H9 (cell line): Measurements from ENCODE around the gene GPR107. TPM values are rescaled to one million over a fixed set of nuclear protein-coding genes. Genes with fewer than 3 reads are reported as not detected.
A peak's percentile ranks its signal among the peaks of the same experiment; 100 is the strongest.

ENCODE experiments used
- DNase-seq: peaks from one replicate; pipeline ENCODE4 v3.0.0-alpha.2; 2017
- H2AFZ ChIP-seq: one replicate; pipeline ENCODE4 v1.6.1; 2013; ENCODE audit warnings: mild to moderate bottlenecking, low read length, control low read depth, moderate library complexity
- H2AK5ac ChIP-seq: 2 replicates; pipeline ENCODE4 v1.6.1; 2013; ENCODE audit warnings: low read length, control low read depth, mixed read lengths; ENCODE audit not compliant: insufficient read length
- H2BK120ac ChIP-seq: one replicate; pipeline ENCODE4 v1.6.1; 2013; ENCODE audit warnings: low read depth, mild to moderate bottlenecking, low read length, control low read depth, inconsistent platforms; ENCODE audit not compliant: poor library complexity, severe bottlenecking
- H2BK12ac ChIP-seq: 2 replicates; pipeline ENCODE4 v1.6.1; 2013; ENCODE audit warnings: low read length, control low read depth, mixed read lengths, low read depth; ENCODE audit not compliant: insufficient read length
- H2BK15ac ChIP-seq: 2 replicates; pipeline ENCODE4 v1.6.1; 2013; ENCODE audit warnings: low read depth, low read length, control low read depth
- H2BK20ac ChIP-seq: one replicate; pipeline ENCODE4 v1.6.1; 2013; ENCODE audit warnings: low read depth, mild to moderate bottlenecking, low read length, control low read depth, inconsistent platforms; ENCODE audit not compliant: poor library complexity, severe bottlenecking
- H2BK5ac ChIP-seq: 2 replicates; pipeline ENCODE4 v1.6.1; 2013; ENCODE audit warnings: low read length, control low read depth, mixed read lengths; ENCODE audit not compliant: insufficient read length
- H3K14ac ChIP-seq: 2 replicates; pipeline ENCODE4 v1.6.1; 2013; ENCODE audit warnings: low read length, control low read depth; ENCODE audit not compliant: insufficient read depth
- H3K18ac ChIP-seq: 2 replicates; pipeline ENCODE4 v1.6.1; 2013; ENCODE audit warnings: low read depth, mild to moderate bottlenecking, mixed read lengths, low read length, control low read depth; ENCODE audit not compliant: insufficient read length
- H3K23ac ChIP-seq: 2 replicates; pipeline ENCODE4 v1.6.1; 2013; ENCODE audit warnings: low read length, control low read depth, mixed read lengths, low read depth; ENCODE audit not compliant: insufficient read length
- H3K23me2 ChIP-seq: 2 replicates; pipeline ENCODE4 v1.6.1; 2013; ENCODE audit warnings: low read depth, mild to moderate bottlenecking, mixed read lengths, low read length, control low read depth; ENCODE audit not compliant: insufficient read length, poor library complexity, severe bottlenecking
- H3K27ac ChIP-seq: 2 replicates; pipeline ENCODE4 v1.5.1; 2013; ENCODE audit warnings: low read length, control low read depth, mixed read lengths, low read depth; ENCODE audit not compliant: insufficient read length
- H3K27me3 ChIP-seq: 2 replicates; pipeline ENCODE4 v1.6.1; 2013; ENCODE audit warnings: low read length, control low read depth, inconsistent platforms; ENCODE audit not compliant: insufficient read depth
- H3K4ac ChIP-seq: 2 replicates; pipeline ENCODE4 v1.6.1; 2013; ENCODE audit warnings: low read depth, mild to moderate bottlenecking, control low read depth, inconsistent platforms, low read length, moderate library complexity
- H3K4me1 ChIP-seq: 2 replicates; pipeline ENCODE4 v1.6.1; 2013; ENCODE audit warnings: low read length, control low read depth, inconsistent platforms; ENCODE audit not compliant: insufficient read depth
- H3K4me2 ChIP-seq: 2 replicates; pipeline ENCODE4 v1.6.1; 2013; ENCODE audit warnings: low read length, control low read depth, mixed read lengths; ENCODE audit not compliant: insufficient read length, insufficient read depth
- H3K56ac ChIP-seq: 2 replicates; pipeline ENCODE4 v1.6.1; 2013; ENCODE audit warnings: low read depth, mild to moderate bottlenecking, mixed read lengths, low read length, control low read depth; ENCODE audit not compliant: insufficient read length
- H3K79me1 ChIP-seq: 2 replicates; pipeline ENCODE4 v1.6.1; 2013; ENCODE audit warnings: low read depth, mild to moderate bottlenecking, moderate library complexity, low read length, control low read depth, inconsistent platforms; ENCODE audit not compliant: insufficient read depth, poor library complexity, severe bottlenecking
- H3K79me2 ChIP-seq: 2 replicates; pipeline ENCODE4 v1.6.1; 2013; ENCODE audit warnings: low read length, control low read depth, inconsistent platforms; ENCODE audit not compliant: insufficient read depth
- H3K9ac ChIP-seq: 2 replicates; pipeline ENCODE4 v1.6.1; 2013; ENCODE audit warnings: low read length, control low read depth, mixed read lengths; ENCODE audit not compliant: insufficient read length; ENCODE audit errors: extremely low read depth
- H3K9me3 ChIP-seq: one replicate; pipeline ENCODE4 v1.6.1; 2013; ENCODE audit warnings: low read depth, low read length, inconsistent platforms; ENCODE audit not compliant: control insufficient read depth
- H3T11ph ChIP-seq: one replicate; pipeline ENCODE4 v1.6.1; 2013; ENCODE audit warnings: mild to moderate bottlenecking, low read length, control low read depth, inconsistent platforms
- H4K20me1 ChIP-seq: one replicate; pipeline ENCODE4 v1.6.1; 2013; ENCODE audit not compliant: control insufficient read depth, insufficient read length, insufficient read depth
- H4K5ac ChIP-seq: 2 replicates; pipeline ENCODE4 v1.6.1; 2013; ENCODE audit warnings: low read depth, mild to moderate bottlenecking, mixed read lengths, low read length, control low read depth; ENCODE audit not compliant: insufficient read length
- H4K8ac ChIP-seq: replicated peaks from 2 replicates; pipeline ENCODE4 v1.6.1; 2013; ENCODE audit warnings: low read length, control low read depth, mixed read lengths, low read depth; ENCODE audit not compliant: insufficient read length
- H4K91ac ChIP-seq: 2 replicates; pipeline ENCODE4 v1.6.1; 2013; ENCODE audit warnings: low read depth, mild to moderate bottlenecking, moderate library complexity, mixed read lengths, low read length, control low read depth; ENCODE audit not compliant: insufficient read length
- H3K27ac Mint-ChIP-seq, 3 experiments: 2 replicates in 2 of 3; 3 replicates in 1 of 3; pipeline ENCODE4 v1.8.0; 2020 to 2021; ENCODE audit warnings: mixed read lengths in 3 of 3, mild to moderate bottlenecking in 1 of 3, moderate library complexity in 1 of 3
- H3K27me3 Mint-ChIP-seq: 2 replicates; pipeline ENCODE4 v1.8.0; 2021; ENCODE audit warnings: low read depth, mild to moderate bottlenecking, moderate library complexity, mixed read lengths
- H3K36me3 Mint-ChIP-seq, 3 experiments: 2 replicates in 2 of 3; 3 replicates in 1 of 3; pipeline ENCODE4 v1.8.0; 2020 to 2021; ENCODE audit warnings: low read depth in 3 of 3, mixed read lengths in 3 of 3; ENCODE audit not compliant: insufficient read depth in 1 of 3
- H3K4me1 Mint-ChIP-seq, 2 experiments: 2 replicates each; pipeline ENCODE4 v1.8.0; 2020; ENCODE audit warnings: mixed read lengths in 2 of 2
- H3K4me3 Mint-ChIP-seq, 2 experiments: 2 replicates in 1 of 2; 3 replicates in 1 of 2; pipeline ENCODE4 v1.8.0; 2020 to 2021; ENCODE audit warnings: mild to moderate bottlenecking in 2 of 2, mixed read lengths in 2 of 2, moderate library complexity in 1 of 2
- H3K9me3 Mint-ChIP-seq, 2 experiments: 2 replicates in 1 of 2; 3 replicates in 1 of 2; pipeline ENCODE4 v1.8.0; 2020; ENCODE audit warnings: mild to moderate bottlenecking in 2 of 2, mixed read lengths in 2 of 2, moderate library complexity in 1 of 2
- CTCF ChIP-seq: fragments of 200-600 bp; sonication (generic); conservative IDR thresholded peaks from 3 replicates; pipeline ENCODE4 v1.8.0; 2021; ENCODE audit warnings: antibody characterized with exemption, mild to moderate bottlenecking
- WGBS: extraction: QIAGEN DNeasy Blood & Tissue Kit; methylation state at CpG from one replicate; pipeline ENCODE4 v1.1.7; 2013; ENCODE audit warnings: missing lambda C conversion rate, low lambda C conversion rate, mixed read lengths; ENCODE audit not compliant: insufficient read length; ENCODE audit errors: extremely low coverage; 5-methylcytosine and 5-hydroxymethylcytosine counted together
- total RNA-seq: library from RNA; stranded (reverse); gene quantifications from 2 replicates; pipeline ENCODE4 v1.2.1, GENCODE V29; 2021

GPR107 gene
- total RNA-seq, 1 experiment from 2014 or later: 38.0 TPM

GRCh38 chr9:130073373-130073772 lies 19.7 kb downstream of the GPR107 start:
- no peak overlapping the region for H3K4me2 ChIP-seq
- no peak for DNase-seq
- H2AFZ ChIP-seq: no peak overlapping the region
- H3K4me1 ChIP-seq: no peaks in the 10 kb centered on the region
- no CpG with 5 or more reads among the region's 2 CpGs for WGBS
- no peak overlapping the region for H4K8ac ChIP-seq
- no peaks in the 10 kb centered on the region for H3K79me2 ChIP-seq
- H3K23me2 ChIP-seq: no peaks in the 10 kb centered on the region
- no peak overlapping the region for H2BK15ac ChIP-seq
- Mint-ChIP-seq H3K27ac (peak overlapping the region in 1 of 3 experiments; percentile 71; a peak in 1 of 7 replicates), H3K27me3 (no peaks in the 10 kb centered on the region), H3K4me3 (no peak overlapping the region), H3K9me3 (no peaks in the 10 kb centered on the region), H3K4me1 (peaks cover 10 to 14% of the 10 kb centered on the region in 2 experiments; a peak in 3 of 4 replicates), H3K36me3 (peaks cover 9 to 26% (median 20%) of the 10 kb centered on the region in 3 experiments; a peak in 6 of 7 replicates)
- H3K27me3 ChIP-seq: no peaks in the 10 kb centered on the region
- H3K9ac ChIP-seq: no peak overlapping the region
- no peak overlapping the region for H3K18ac ChIP-seq
- no peak overlapping the region for H3K23ac ChIP-seq
- no peak for TF ChIP-seq CTCF
- peak overlapping the region; percentile 60 for H2BK20ac ChIP-seq
- no peak overlapping the region for H3T11ph ChIP-seq
- H3K14ac ChIP-seq: no peak overlapping the region
- no peak overlapping the region for H4K5ac ChIP-seq
- H4K20me1 ChIP-seq: no peaks in the 10 kb centered on the region
- H2BK120ac ChIP-seq: no peak overlapping the region
- H2BK5ac ChIP-seq: no peak overlapping the region
- no peaks in the 10 kb centered on the region for H3K9me3 ChIP-seq
- H3K79me1 ChIP-seq: peaks cover 9% of the 10 kb centered on the region
- H3K27ac ChIP-seq: no peak overlapping the region
- H3K4ac ChIP-seq: no peak overlapping the region
- no peak overlapping the region for H3K56ac ChIP-seq
- H4K91ac ChIP-seq: no peak overlapping the region
- H2BK12ac ChIP-seq: no peak overlapping the region
- no peak overlapping the region for H2AK5ac ChIP-seq
